IPS DF 6.9 (cell line): ENCODE results near the gene PRPH.

ENCODE experiments used
- DNase-seq: peaks from one replicate; pipeline ENCODE4 v3.0.0-alpha.2; 2013; ENCODE audit warnings: low read depth, low spot score
- H3K27ac ChIP-seq: one replicate; pipeline ENCODE4 v1.5.1; 2013; ENCODE audit warnings: low read length, control low read depth
- H3K27me3 ChIP-seq: 2 replicates; pipeline ENCODE4 v1.6.1; 2013; ENCODE audit warnings: mild to moderate bottlenecking, low read length; ENCODE audit not compliant: control insufficient read depth, insufficient read depth
- H3K36me3 ChIP-seq: 2 replicates; pipeline ENCODE4 v1.6.1; 2013; ENCODE audit warnings: low read length; ENCODE audit not compliant: control insufficient read depth, insufficient read depth
- H3K4me1 ChIP-seq: 2 replicates; pipeline ENCODE4 v1.6.1; 2013; ENCODE audit warnings: low read length; ENCODE audit not compliant: control insufficient read depth, insufficient read depth
- H3K4me3 ChIP-seq: 2 replicates; pipeline ENCODE4 v1.5.1; 2013; ENCODE audit warnings: mild to moderate bottlenecking, low read length
- H3K9me3 ChIP-seq: 2 replicates; pipeline ENCODE4 v1.6.1; 2013; ENCODE audit warnings: low read length, inconsistent platforms; ENCODE audit not compliant: control insufficient read depth, insufficient read depth
- WGBS: extraction: QIAGEN DNeasy Blood & Tissue Kit; methylation state at CpG from one replicate; pipeline ENCODE4 v1.1.7; 2013; ENCODE audit warnings: mixed read lengths, missing lambda C conversion rate; ENCODE audit not compliant: insufficient read length, insufficient coverage; 5-methylcytosine and 5-hydroxymethylcytosine counted together

Gene PRPH

GRCh38 chr12:49340971-49341776 lies 46.2 kb downstream of the PRPH start:
- Histone ChIP-seq H3K27ac (no peak overlapping the region), H3K9me3 (no peaks in the 10 kb centered on the region), H3K4me1 (peaks cover 12% of the 10 kb centered on the region), H3K36me3 (no peaks in the 10 kb centered on the region; the same call in 1 of the 2 replicates), H3K27me3 (peaks cover 88% of the 10 kb centered on the region), H3K4me3 (peak overlapping the region; percentile 61; the same call in 1 of the 2 replicates)
- no peak for DNase-seq
- no CpG with 5 or more reads among the region's 14 CpGs for WGBS

- Histone ChIP-seq H3K9me3 (no peaks in the 10 kb centered on the region), H3K4me3 (peak overlapping the region; percentile 61; the same call in 1 of the 2 replicates), H3K4me1 (peaks cover 10% of the 10 kb centered on the region), H3K36me3 (no peaks in the 10 kb centered on the region), H3K27me3 (peaks cover 88% of the 10 kb centered on the region), H3K27ac (no peak overlapping the region)
- WGBS: no CpG with 5 or more reads among the region's 21 CpGs
- DNase-seq: no peak
Observed at GRCh38 chr12:49341777-49342065, 46.8 kb downstream of the PRPH start.

- no peaks in the 10 kb centered on the region for H3K9me3 ChIP-seq
- peak overlapping the region; percentile 61; the same call in 1 of the 2 replicates for H3K4me3 ChIP-seq
- no CpG with 5 or more reads among the region's 58 CpGs for WGBS
- peaks cover 13% of the 10 kb centered on the region for H3K4me1 ChIP-seq
- H3K27me3 ChIP-seq: peaks cover 91% of the 10 kb centered on the region
- no peak overlapping the region for H3K27ac ChIP-seq
- peak; percentile 97 for DNase-seq
- H3K36me3 ChIP-seq: no peaks in the 10 kb centered on the region
Observed at GRCh38 chr12:49342066-49342913, 47.3 kb downstream of the PRPH start.

GRCh38 chr12:49342914-49343731 lies 48.2 kb downstream of the PRPH start:
- H3K9me3 ChIP-seq: no peaks in the 10 kb centered on the region
- peaks cover 89% of the 10 kb centered on the region for H3K27me3 ChIP-seq
- H3K36me3 ChIP-seq: no peaks in the 10 kb centered on the region
- peaks cover 12% of the 10 kb centered on the region for H3K4me1 ChIP-seq
- DNase-seq: no peak
- H3K4me3 ChIP-seq: no peak overlapping the region; the same call in 1 of the 2 replicates
- H3K27ac ChIP-seq: no peak overlapping the region
- WGBS: no CpG with 5 or more reads among the region's 33 CpGs

GRCh38 chr12:49344486-49345050 lies 49.6 kb downstream of the PRPH start:
- H3K9me3 ChIP-seq: no peaks in the 10 kb centered on the region
- H3K36me3 ChIP-seq: no peaks in the 10 kb centered on the region
- no peak overlapping the region for H3K27ac ChIP-seq
- H3K4me3 ChIP-seq: no peak overlapping the region
- peaks cover 88% of the 10 kb centered on the region for H3K27me3 ChIP-seq
- H3K4me1 ChIP-seq: peaks cover 9% of the 10 kb centered on the region
- DNase-seq: no peak
- no CpG with 5 or more reads among the region's 15 CpGs for WGBS

GRCh38 chr12:49345051-49345824 lies 50.3 kb downstream of the PRPH start:
- no peak for DNase-seq
- no peaks in the 10 kb centered on the region for H3K9me3 ChIP-seq
- no peak overlapping the region; the same call in 1 of the 2 replicates for H3K4me3 ChIP-seq
- peaks cover 82% of the 10 kb centered on the region for H3K27me3 ChIP-seq
- WGBS: no CpG with 5 or more reads among the region's 70 CpGs
- H3K4me1 ChIP-seq: peaks cover 9% of the 10 kb centered on the region
- H3K36me3 ChIP-seq: no peaks in the 10 kb centered on the region
- H3K27ac ChIP-seq: no peak overlapping the region

GRCh38 chr12:49345825-49346658 lies 51.1 kb downstream of the PRPH start:
- peaks cover 74% of the 10 kb centered on the region for H3K27me3 ChIP-seq

GRCh38 chr12:49346659-49347310 lies 51.8 kb downstream of the PRPH start, which contains the start of gene DNAJC22:
Gene DNAJC22, plus strand, starts transcription at chr12:49346888. Its CDS starts 1,985 bp downstream, at chr12:49348873.
- Histone ChIP-seq H3K36me3 (no peaks in the 10 kb centered on the region), H3K27ac (no peak within 1 kb of the TSS), H3K27me3 (peaks cover 66% of the 10 kb centered on the region), H3K4me3 (peak within 1 kb of the TSS; percentile 21; the same call in 1 of the 2 replicates), H3K9me3 (no peaks in the 10 kb centered on the region), H3K4me1 (peaks cover 7% of the 10 kb centered on the region)
- DNase-seq: no peak
- WGBS: no CpG with 5 or more reads among the region's 47 CpGs

More at GRCh38 chr12:49345825-49346658, 51.1 kb downstream of the PRPH start:
- Histone ChIP-seq H3K4me3 (peak overlapping the region; percentile 21; the same call in 1 of the 2 replicates), H3K9me3 (no peaks in the 10 kb centered on the region), H3K27ac (no peak overlapping the region), H3K4me1 (peaks cover 9% of the 10 kb centered on the region), H3K36me3 (no peaks in the 10 kb centered on the region)
- DNase-seq: no peak
- no CpG with 5 or more reads among the region's 61 CpGs for WGBS
